ENCODE data around the gene CDH12. TPM values are rescaled to one million over a fixed set of nuclear protein-coding genes. Genes with fewer than 3 reads are reported as not detected.
"Not testable (repeated sequence)": the region's sequence is repeated elsewhere in the genome, so short reads cannot be mapped to it uniquely, and the experiment has no call there.

Gene CDH12
- total and polyA plus RNA-seq, 4 experiments from 2014 or later = not detected

DNA sequence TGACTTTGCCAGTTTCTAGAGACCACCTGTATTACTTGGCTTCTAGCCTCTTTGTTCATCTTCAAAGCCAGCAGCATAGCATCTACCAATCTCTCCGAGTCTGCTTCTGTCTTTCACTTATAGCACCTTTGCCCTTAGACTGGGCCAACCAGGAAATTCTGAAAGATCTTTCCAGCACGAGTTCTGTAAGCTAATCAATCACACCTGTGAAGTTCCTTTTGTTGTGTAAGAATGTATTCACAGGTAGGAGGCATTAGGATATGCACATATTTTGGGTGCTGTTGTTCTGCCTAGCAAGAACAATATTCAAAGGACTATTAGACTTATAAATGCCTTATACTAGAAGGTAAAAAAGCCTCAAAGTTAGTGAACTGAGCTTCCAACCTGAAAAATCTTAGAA lies 232.1 kb downstream of the CDH12 start:
- Histone ChIP-seq H3K4me3 (ENCODE audit: low read length in 2 of 2) (no peak overlapping the region), H3K9me3 (ENCODE audit: control insufficient read depth in 1 of 2, low read length in 2 of 2) (peaks cover 0 to 11% of the 10 kb centered on the region in 2 donors), H3K27ac (ENCODE audit: low read depth, low read length) (no peak overlapping the region), H3K36me3 (ENCODE audit: insufficient read depth, low read length) (no peaks in the 10 kb centered on the region), H3K4me1 (ENCODE audit: insufficient read depth, low read length) (no peaks in the 10 kb centered on the region), H3K27me3 (ENCODE audit: insufficient read depth, low read length) (no peaks in the 10 kb centered on the region)
- ChIA-PET POLR2A (ENCODE audit: partially characterized antibody) (no interaction called here), CTCF (ENCODE audit: partially characterized antibody) (no interaction called here)
- no peak overlapping the region for H3K27ac Mint-ChIP-seq
- intact Hi-C loops (cut with micrococcal nuclease) = no loop called here
- H3K4me1 Mint-ChIP-seq = no peaks in the 10 kb centered on the region
- no peak overlapping the region for H3K4me3 Mint-ChIP-seq
- no peaks in the 10 kb centered on the region for H3K36me3 Mint-ChIP-seq
- H3K9me3 Mint-ChIP-seq = peaks cover 3 to 33% (median 14%) of the 10 kb centered on the region in 8 donors
- DNase-seq = no peak
- no peaks in the 10 kb centered on the region for H3K27me3 Mint-ChIP-seq

- ChIA-PET POLR2A (ENCODE audit: partially characterized antibody) (no interaction called here), CTCF (ENCODE audit: partially characterized antibody) (no interaction called here)
- DNase-seq = no peak
- no peak overlapping the region for H3K27ac ChIP-seq (ENCODE audit: low read depth, low read length)
- H3K36me3 ChIP-seq (ENCODE audit: insufficient read depth, low read length) = no peaks in the 10 kb centered on the region
- intact Hi-C loops (cut with micrococcal nuclease) = no loop called here
- H3K9me3 ChIP-seq (ENCODE audit: control insufficient read depth in 1 of 2, low read length in 2 of 2) = peaks cover 0 to 7% of the 10 kb centered on the region in 2 donors
- H3K27me3 ChIP-seq (ENCODE audit: insufficient read depth, low read length) = no peaks in the 10 kb centered on the region
- Mint-ChIP-seq H3K4me1 (no peaks in the 10 kb centered on the region), H3K27ac (no peak overlapping the region), H3K4me3 (no peak overlapping the region), H3K9me3 (peaks cover 0 to 15% (median 9%) of the 10 kb centered on the region in 8 donors), H3K27me3 (no peaks in the 10 kb centered on the region), H3K36me3 (no peaks in the 10 kb centered on the region)
- H3K4me1 ChIP-seq (ENCODE audit: insufficient read depth, low read length) = no peaks in the 10 kb centered on the region
- H3K4me3 ChIP-seq (ENCODE audit: low read length in 2 of 2) = no peak overlapping the region
Measured at GRCh38 chr5:22615964-22616363, 237.2 kb downstream of the CDH12 start.

GRCh38 chr5:22614486-22615094 lies 238.6 kb downstream of the CDH12 start:
- no peaks in the 10 kb centered on the region for H3K4me1 ChIP-seq (ENCODE audit: insufficient read depth, low read length)
- no peaks in the 10 kb centered on the region for H3K27me3 ChIP-seq (ENCODE audit: insufficient read depth, low read length)
- ChIA-PET CTCF (ENCODE audit: partially characterized antibody) (no interaction called here), POLR2A (ENCODE audit: partially characterized antibody) (no interaction called here)
- Mint-ChIP-seq H3K4me1 (no peaks in the 10 kb centered on the region), H3K4me3 (no peak overlapping the region), H3K27me3 (no peaks in the 10 kb centered on the region), H3K27ac (no peak overlapping the region), H3K9me3 (peaks cover 0 to 15% (median 9%) of the 10 kb centered on the region in 8 donors), H3K36me3 (no peaks in the 10 kb centered on the region)
- intact Hi-C loops (cut with micrococcal nuclease) = no loop called here
- no peak overlapping the region for H3K27ac ChIP-seq (ENCODE audit: low read depth, low read length)
- peaks cover 0 to 6% of the 10 kb centered on the region in 2 donors for H3K9me3 ChIP-seq (ENCODE audit: control insufficient read depth in 1 of 2, low read length in 2 of 2)
- H3K36me3 ChIP-seq (ENCODE audit: insufficient read depth, low read length) = no peaks in the 10 kb centered on the region
- no peak overlapping the region for H3K4me3 ChIP-seq (ENCODE audit: low read length in 2 of 2)
- DNase-seq = no peak

GRCh38 chr5:22612928-22613327 lies 240.2 kb downstream of the CDH12 start:
- no peak for DNase-seq
- Mint-ChIP-seq H3K36me3 (no peaks in the 10 kb centered on the region), H3K4me3 (no peak overlapping the region), H3K27me3 (no peaks in the 10 kb centered on the region), H3K4me1 (no peaks in the 10 kb centered on the region), H3K27ac (no peak overlapping the region), H3K9me3 (peaks cover 0 to 13% (median 9%) of the 10 kb centered on the region in 8 donors)
- Histone ChIP-seq H3K27me3 (ENCODE audit: insufficient read depth, low read length) (no peaks in the 10 kb centered on the region), H3K4me1 (ENCODE audit: insufficient read depth, low read length) (no peaks in the 10 kb centered on the region), H3K9me3 (ENCODE audit: control insufficient read depth in 1 of 2, low read length in 2 of 2) (no peaks in the 10 kb centered on the region), H3K27ac (ENCODE audit: low read depth, low read length) (no peak overlapping the region), H3K36me3 (ENCODE audit: insufficient read depth, low read length) (no peaks in the 10 kb centered on the region), H3K4me3 (ENCODE audit: low read length in 2 of 2) (no peak overlapping the region)
- intact Hi-C loops (cut with micrococcal nuclease) = no loop called here
- ChIA-PET CTCF (ENCODE audit: partially characterized antibody) (no interaction called here), POLR2A (ENCODE audit: partially characterized antibody) (no interaction called here)

DNA sequence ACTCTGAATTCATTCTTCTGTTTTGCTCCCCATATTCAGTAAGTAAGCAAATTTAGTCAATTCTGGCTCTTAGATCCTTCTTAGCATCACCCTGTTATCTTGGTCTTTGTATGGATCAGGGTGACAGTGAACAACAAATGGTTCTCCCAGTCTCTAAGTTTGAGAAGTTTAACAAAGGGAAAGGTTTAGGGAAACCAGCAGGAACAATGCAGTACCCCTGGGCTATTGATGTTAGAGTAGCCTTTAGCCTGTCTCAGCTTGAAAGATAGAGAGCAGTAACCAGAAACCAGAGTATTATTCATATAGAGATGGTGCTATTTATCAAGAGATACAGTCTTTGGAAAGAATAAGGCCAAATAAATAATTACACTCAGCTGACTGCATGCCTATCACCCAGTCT lies 241.8 kb downstream of the CDH12 start:
- H3K4me3 ChIP-seq (ENCODE audit: low read length in 2 of 2) = no peak overlapping the region
- H3K27me3 Mint-ChIP-seq = no peaks in the 10 kb centered on the region
- no peaks in the 10 kb centered on the region for H3K27me3 ChIP-seq (ENCODE audit: insufficient read depth, low read length)
- no peak overlapping the region for H3K27ac ChIP-seq (ENCODE audit: low read depth, low read length)
- CTCF ChIA-PET (ENCODE audit: partially characterized antibody) = no interaction called here
- H3K4me1 Mint-ChIP-seq = no peaks in the 10 kb centered on the region
- no peaks in the 10 kb centered on the region for H3K4me1 ChIP-seq (ENCODE audit: insufficient read depth, low read length)
- peaks cover 4 to 22% (median 9%) of the 10 kb centered on the region in 8 donors for H3K9me3 Mint-ChIP-seq
- H3K4me3 Mint-ChIP-seq = no peak overlapping the region
- no peaks in the 10 kb centered on the region for H3K36me3 Mint-ChIP-seq
- DNase-seq = no peak
- POLR2A ChIA-PET (ENCODE audit: partially characterized antibody) = no interaction called here
- H3K27ac Mint-ChIP-seq = no peak overlapping the region
- H3K36me3 ChIP-seq (ENCODE audit: insufficient read depth, low read length) = no peaks in the 10 kb centered on the region
- peaks cover 0 to 4% of the 10 kb centered on the region in 2 donors for H3K9me3 ChIP-seq (ENCODE audit: control insufficient read depth in 1 of 2, low read length in 2 of 2)
- intact Hi-C loops (cut with micrococcal nuclease) = no loop called here

DNA sequence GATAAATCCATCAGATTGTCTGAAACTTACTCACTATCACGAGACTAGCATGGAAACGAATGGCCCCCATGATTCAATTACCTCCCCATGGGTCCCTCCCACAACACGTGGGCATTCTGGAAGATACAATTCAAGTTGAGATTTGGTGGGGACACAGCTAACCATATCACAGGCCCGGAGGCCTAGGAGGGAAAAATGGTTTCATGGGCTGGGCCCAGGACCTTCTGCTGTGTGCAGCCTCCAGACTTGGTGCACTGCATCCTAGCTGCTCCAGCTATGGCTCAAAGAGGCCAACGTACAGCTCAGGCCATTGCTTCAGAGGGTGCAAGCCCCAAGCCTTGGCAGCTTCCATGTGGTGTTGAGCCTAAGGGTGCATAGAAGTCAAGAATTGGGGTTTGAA lies 245.6 kb downstream of the CDH12 start:
- H3K4me1 ChIP-seq (ENCODE audit: insufficient read depth, low read length); DNase-seq; H3K27ac ChIP-seq (ENCODE audit: low read depth, low read length); POLR2A ChIA-PET (ENCODE audit: partially characterized antibody); H3K4me1 Mint-ChIP-seq; H3K4me3 Mint-ChIP-seq; H3K27ac Mint-ChIP-seq; H3K36me3 Mint-ChIP-seq; H3K27me3 ChIP-seq (ENCODE audit: insufficient read depth, low read length); H3K27me3 Mint-ChIP-seq; H3K36me3 ChIP-seq (ENCODE audit: insufficient read depth, low read length); CTCF ChIA-PET (ENCODE audit: partially characterized antibody); H3K4me3 ChIP-seq (ENCODE audit: low read length in 2 of 2); intact Hi-C loops (cut with micrococcal nuclease): not testable (repeated sequence)
- peaks cover 4 to 21% (median 11%) of the 10 kb centered on the region in 8 donors for H3K9me3 Mint-ChIP-seq
- peaks cover 0 to 12% of the 10 kb centered on the region in 2 donors for H3K9me3 ChIP-seq (ENCODE audit: control insufficient read depth in 1 of 2, low read length in 2 of 2)

DNA sequence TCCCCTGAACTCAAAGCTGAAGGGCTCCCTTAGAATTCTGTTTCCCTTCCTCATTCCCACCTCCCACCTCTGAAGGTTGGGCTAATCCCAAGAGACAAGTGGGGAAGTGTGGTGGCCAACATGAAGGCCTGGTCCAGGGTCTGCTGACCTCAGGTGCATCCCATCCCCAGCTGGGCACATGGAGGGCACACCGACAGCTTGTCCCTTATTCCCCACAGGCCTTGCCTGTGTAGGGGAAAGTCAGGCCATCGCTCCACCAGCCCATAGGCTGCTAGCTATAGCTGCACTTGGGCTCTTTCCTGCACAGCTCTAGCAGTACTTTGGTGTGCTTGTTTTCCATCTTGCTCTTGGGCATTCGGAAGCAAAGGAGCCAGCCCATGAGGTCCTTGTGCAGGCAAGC lies 247.7 kb downstream of the CDH12 start:
- Mint-ChIP-seq H3K9me3 (peaks cover 4 to 18% (median 11%) of the 10 kb centered on the region in 8 donors), H3K4me3 (no peak overlapping the region), H3K27ac (no peak overlapping the region), H3K36me3 (no peaks in the 10 kb centered on the region), H3K27me3 (no peaks in the 10 kb centered on the region), H3K4me1 (no peaks in the 10 kb centered on the region)
- Histone ChIP-seq H3K27ac (ENCODE audit: low read depth, low read length) (no peak overlapping the region), H3K9me3 (ENCODE audit: control insufficient read depth in 1 of 2, low read length in 2 of 2) (peaks cover 0 to 12% of the 10 kb centered on the region in 2 donors), H3K4me1 (ENCODE audit: insufficient read depth, low read length) (no peaks in the 10 kb centered on the region), H3K4me3 (ENCODE audit: low read length in 2 of 2) (no peak overlapping the region), H3K27me3 (ENCODE audit: insufficient read depth, low read length) (no peaks in the 10 kb centered on the region), H3K36me3 (ENCODE audit: insufficient read depth, low read length) (no peaks in the 10 kb centered on the region)
- no peak for DNase-seq
- ChIA-PET CTCF (ENCODE audit: partially characterized antibody) (no interaction called here), POLR2A (ENCODE audit: partially characterized antibody) (no interaction called here)
- intact Hi-C loops (cut with micrococcal nuclease) = no loop called here

- Histone ChIP-seq H3K9me3 (ENCODE audit: control insufficient read depth in 1 of 2, low read length in 2 of 2) (peaks cover 0 to 12% of the 10 kb centered on the region in 2 donors), H3K27me3 (ENCODE audit: insufficient read depth, low read length) (no peaks in the 10 kb centered on the region), H3K27ac (ENCODE audit: low read depth, low read length) (no peak overlapping the region), H3K36me3 (ENCODE audit: insufficient read depth, low read length) (no peaks in the 10 kb centered on the region), H3K4me3 (ENCODE audit: low read length in 2 of 2) (no peak overlapping the region), H3K4me1 (ENCODE audit: insufficient read depth, low read length) (no peaks in the 10 kb centered on the region)
- Mint-ChIP-seq H3K9me3 (peaks cover 4 to 17% (median 10%) of the 10 kb centered on the region in 8 donors), H3K27me3 (no peaks in the 10 kb centered on the region), H3K27ac (no peak overlapping the region), H3K4me1 (no peaks in the 10 kb centered on the region), H3K36me3 (no peaks in the 10 kb centered on the region), H3K4me3 (no peak overlapping the region)
- intact Hi-C loops (cut with micrococcal nuclease) = no loop called here
- DNase-seq = no peak
- POLR2A ChIA-PET (ENCODE audit: partially characterized antibody) = no interaction called here
- CTCF ChIA-PET (ENCODE audit: partially characterized antibody) = no interaction called here
Measured at GRCh38 chr5:22604711-22605110, 248.4 kb downstream of the CDH12 start.
